SK-N-SH treated with all-trans-retinoic acid at 6 μM for 48 hours (cell line): ENCODE data around the gene COA8.

Source experiments
- ATAC-seq: fragments of 200-7000 bp; cut with Tn5 transposase; 3 replicates; pipeline ENCODE4 v1.9.1; 2020; ENCODE audit warnings: mild to moderate bottlenecking, moderate library complexity
- ARNTL ChIP-seq: fragments of 450-650 bp; formaldehyde crosslinking; IDR thresholded peaks from 2 replicates; pipeline ENCODE4 v1.5.0; 2020; ENCODE audit warnings: low read depth, mild to moderate bottlenecking, moderate library complexity, borderline replicate concordance
- BACH2 ChIP-seq: fragments of 250-450 bp; sonication (Bioruptor Pico); IDR thresholded peaks from 2 replicates; pipeline ENCODE4 v1.9.0; 2021; ENCODE audit warnings: mild to moderate bottlenecking, borderline replicate concordance
- CREB5 ChIP-seq: fragments of 250-450 bp; sonication (Bioruptor Pico); IDR thresholded peaks from 2 replicates; pipeline ENCODE4 v1.5.1; 2020; ENCODE audit warnings: low read depth, mild to moderate bottlenecking, moderate library complexity
- CSDC2 ChIP-seq: fragments of 250-450 bp; sonication (Bioruptor Pico); IDR thresholded peaks from 2 replicates; pipeline ENCODE4 v1.5.0; 2020; ENCODE audit warnings: mild to moderate bottlenecking, moderate library complexity
- CSRNP3 ChIP-seq: fragments of 250-450 bp; sonication (Bioruptor Pico); IDR thresholded peaks from 2 replicates; pipeline ENCODE4 v1.5.1; 2021; ENCODE audit warnings: mild to moderate bottlenecking, moderate library complexity
- ESRRG ChIP-seq: fragments of 250-450 bp; sonication (Bioruptor Pico); IDR thresholded peaks from 2 replicates; pipeline ENCODE4 v1.6.1; 2021; ENCODE audit warnings: mild to moderate bottlenecking
- GLIS3 ChIP-seq: fragments of 250-450 bp; sonication (Bioruptor Pico); IDR thresholded peaks from 2 replicates; pipeline ENCODE4 v1.5.0; 2020; ENCODE audit warnings: mild to moderate bottlenecking, moderate library complexity
- ISL1 ChIP-seq: fragments of 250-450 bp; sonication (Bioruptor Pico); IDR thresholded peaks from 2 replicates; pipeline ENCODE4 v2.1.2; 2022; ENCODE audit warnings: mild to moderate bottlenecking, moderate library complexity
- OSR1 ChIP-seq: fragments of 250-450 bp; sonication (Bioruptor Pico); IDR thresholded peaks from 2 replicates; pipeline ENCODE4 v1.8.0; 2022; ENCODE audit warnings: moderate library complexity, mild to moderate bottlenecking, inconsistent platforms
- PATZ1 ChIP-seq: fragments of 250-450 bp; sonication (Bioruptor Pico); IDR thresholded peaks from 2 replicates; pipeline ENCODE4 v1.8.0; 2020; ENCODE audit warnings: mild to moderate bottlenecking, moderate library complexity, borderline replicate concordance
- PPARA ChIP-seq: fragments of 250-450 bp; sonication (Bioruptor Pico); IDR thresholded peaks from 2 replicates; pipeline ENCODE4 v1.5.0; 2020; ENCODE audit warnings: mild to moderate bottlenecking, borderline replicate concordance
- SNAI2 ChIP-seq: fragments of 250-450 bp; sonication (Bioruptor Pico); IDR thresholded peaks from 2 replicates; pipeline ENCODE4 v1.5.0; 2020; ENCODE audit warnings: mild to moderate bottlenecking, moderate library complexity
- TCF4 ChIP-seq: fragments of 250-450 bp; sonication (Bioruptor Pico); IDR thresholded peaks from 2 replicates; pipeline ENCODE4 v1.8.0; 2021; ENCODE audit warnings: mild to moderate bottlenecking, moderate library complexity, borderline replicate concordance
- TSHZ2 ChIP-seq: fragments of 250-450 bp; sonication (Bioruptor Pico); IDR thresholded peaks from 2 replicates; pipeline ENCODE4 v1.5.0; 2020; ENCODE audit warnings: mild to moderate bottlenecking, moderate library complexity
- ZFP30 ChIP-seq: fragments of 450-650 bp; formaldehyde crosslinking; IDR thresholded peaks from 2 replicates; pipeline ENCODE4 v1.5.0; 2022; ENCODE audit warnings: mild to moderate bottlenecking, moderate library complexity
- ZNF565 ChIP-seq: fragments of 450-650 bp; formaldehyde crosslinking; conservative IDR thresholded peaks from 2 replicates; pipeline ENCODE4 v1.5.0; 2020; ENCODE audit warnings: low read depth, mild to moderate bottlenecking, moderate library complexity
- ZNF8 ChIP-seq: fragments of 450-650 bp; formaldehyde crosslinking; IDR thresholded peaks from 2 replicates; pipeline ENCODE4 v1.5.0; 2020; ENCODE audit warnings: mild to moderate bottlenecking, moderate library complexity

Gene COA8

GRCh38 chr14:103537175-103537990 is 25.4 kb upstream of the COA8 start:
- ATAC-seq = no peak; the same call in 2 of the 3 replicates
- TF ChIP-seq CSRNP3 (no peak), ESRRG (no peak), CREB5 (no peak), CSDC2 (CRISPR knock-in tag) (no peak), TSHZ2 (CRISPR knock-in tag) (no peak), PPARA (CRISPR knock-in tag) (no peak), BACH2 (no peak), PATZ1 (CRISPR knock-in tag) (no peak), ARNTL (CRISPR knock-in tag) (no peak), SNAI2 (CRISPR knock-in tag) (no peak), ZNF565 (CRISPR knock-in tag) (no peak), GLIS3 (CRISPR knock-in tag) (no peak)

GRCh38 chr14:103538291-103539055 is 24.3 kb upstream of the COA8 start:
- no peak for TF ChIP-seq ZFP30 (CRISPR knock-in tag)
- no peak for TF ChIP-seq ZNF565 (CRISPR knock-in tag)
- TF ChIP-seq TSHZ2 (CRISPR knock-in tag) = no peak
- peak; percentile 1; the same call in 2 of the 3 replicates for ATAC-seq

- no peak for ATAC-seq
- TF ChIP-seq TCF4 (CRISPR knock-in tag) (no peak), ZNF8 (no peak), CSDC2 (CRISPR knock-in tag) (no peak), SNAI2 (CRISPR knock-in tag) (no peak), OSR1 (CRISPR knock-in tag) (no peak), GLIS3 (CRISPR knock-in tag) (no peak), ARNTL (CRISPR knock-in tag) (no peak), ESRRG (no peak), CSRNP3 (no peak), ISL1 (no peak), PPARA (CRISPR knock-in tag) (no peak), CREB5 (no peak), ZNF565 (CRISPR knock-in tag) (no peak)
These were observed 23.5 kb upstream of the COA8 start for GRCh38 chr14:103539056-103539825.
